Epithelial cell of esophagus (primary cell): ENCODE measurements around the gene B4GALT2.

Experiments used
- DNase-seq: peaks from one replicate; pipeline ENCODE4 v3.0.0; 2010; ENCODE audit warnings: low read depth
- H3K4me3 ChIP-seq: 2 replicates; pipeline ENCODE4 v1.5.1; 2011; ENCODE audit warnings: mild to moderate bottlenecking, low read length, control low read depth
- CTCF ChIP-seq: IDR thresholded peaks from 2 replicates; pipeline ENCODE4 v1.5.1; 2011; ENCODE audit warnings: low read depth, mild to moderate bottlenecking, low read length, control low read depth, inconsistent platforms; ENCODE audit not compliant: insufficient read depth; ENCODE audit errors: missing control alignments

Gene B4GALT2

GRCh38 chr1:43938383-43938782 lies 40.6 kb upstream of the B4GALT2 start:
- no peak overlapping the region for H3K4me3 ChIP-seq
- DNase-seq, result no peak
- no peak for TF ChIP-seq CTCF

DNA sequence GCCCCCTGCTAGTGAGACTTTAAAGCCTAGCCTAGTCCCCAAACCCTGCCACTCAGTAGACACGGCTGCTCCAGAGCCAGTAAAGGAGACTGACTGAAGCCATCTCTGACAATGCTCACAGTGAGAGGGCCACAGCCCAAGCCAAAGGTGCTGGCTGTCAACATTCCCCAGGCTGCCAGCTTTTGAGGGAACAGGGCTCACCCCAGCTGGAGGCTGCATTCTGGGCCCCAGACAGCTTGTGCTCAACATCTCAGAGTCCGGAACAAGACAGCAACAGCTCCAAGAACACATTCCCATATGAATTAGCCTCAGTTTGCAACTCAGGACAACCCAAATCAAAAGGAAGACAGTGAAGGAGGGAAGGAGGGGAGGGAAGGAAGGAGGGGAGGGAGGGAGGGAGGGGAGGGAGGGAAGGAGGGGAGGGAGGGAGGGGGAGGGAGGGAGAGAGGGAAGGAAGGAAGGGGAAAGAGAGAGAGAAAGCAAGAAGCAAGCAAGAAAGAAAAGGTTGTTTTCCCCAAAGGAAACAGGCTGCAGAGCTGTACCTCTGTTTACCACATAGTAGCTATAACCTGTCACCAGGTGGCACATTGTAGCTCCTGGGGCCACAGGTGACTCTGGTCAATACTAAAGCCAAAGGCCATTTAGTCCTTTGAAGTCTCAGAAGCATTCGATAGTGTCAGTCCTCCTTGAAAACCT lies 40.0 kb upstream of the B4GALT2 start:
- TF ChIP-seq CTCF, result no peak
- no peak for DNase-seq
- no peak overlapping the region for H3K4me3 ChIP-seq

DNA sequence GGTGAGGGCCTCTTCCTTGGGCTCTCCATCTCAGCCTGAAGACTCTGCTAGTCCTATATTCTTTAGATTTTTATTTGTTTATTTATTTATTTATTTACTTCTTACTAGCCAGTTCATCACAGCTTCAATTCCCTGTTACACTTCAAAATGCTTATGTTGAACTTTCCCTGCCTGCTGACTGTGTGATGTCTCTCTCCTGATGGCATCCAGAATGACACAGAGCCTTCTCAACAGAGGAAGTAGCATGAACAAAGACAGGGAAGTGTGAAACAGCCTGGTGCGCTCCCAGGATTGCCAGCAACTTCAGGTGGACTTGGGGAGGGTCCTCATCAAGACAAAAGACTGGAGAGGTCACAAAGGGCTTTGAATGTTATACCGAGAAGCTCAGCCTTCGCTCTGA lies 36.6 kb upstream of the B4GALT2 start:
- DNase-seq, result no peak
- no peak overlapping the region for H3K4me3 ChIP-seq
- TF ChIP-seq CTCF, result no peak

DNA sequence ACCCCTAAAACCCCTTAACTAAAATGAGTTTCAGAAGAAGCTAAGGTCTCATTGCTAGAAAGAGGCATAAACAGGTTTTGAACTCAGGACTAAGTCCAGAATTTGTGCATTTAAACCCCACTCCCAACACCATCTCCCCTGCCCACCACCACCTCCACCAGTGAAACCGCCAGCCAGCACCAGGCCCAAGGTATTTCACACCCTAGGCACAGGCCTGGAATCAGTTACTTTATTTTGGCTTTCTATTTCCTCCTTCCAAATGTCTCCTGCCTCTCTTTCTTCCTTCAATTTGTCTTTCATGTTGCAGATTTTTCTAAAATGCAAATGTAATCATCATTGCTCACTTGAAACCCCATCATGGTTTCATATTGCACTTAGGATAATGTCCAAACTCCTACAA lies 34.1 kb upstream of the B4GALT2 start:
- no peak overlapping the region for H3K4me3 ChIP-seq
- DNase-seq, result no peak
- TF ChIP-seq CTCF, result no peak

DNA sequence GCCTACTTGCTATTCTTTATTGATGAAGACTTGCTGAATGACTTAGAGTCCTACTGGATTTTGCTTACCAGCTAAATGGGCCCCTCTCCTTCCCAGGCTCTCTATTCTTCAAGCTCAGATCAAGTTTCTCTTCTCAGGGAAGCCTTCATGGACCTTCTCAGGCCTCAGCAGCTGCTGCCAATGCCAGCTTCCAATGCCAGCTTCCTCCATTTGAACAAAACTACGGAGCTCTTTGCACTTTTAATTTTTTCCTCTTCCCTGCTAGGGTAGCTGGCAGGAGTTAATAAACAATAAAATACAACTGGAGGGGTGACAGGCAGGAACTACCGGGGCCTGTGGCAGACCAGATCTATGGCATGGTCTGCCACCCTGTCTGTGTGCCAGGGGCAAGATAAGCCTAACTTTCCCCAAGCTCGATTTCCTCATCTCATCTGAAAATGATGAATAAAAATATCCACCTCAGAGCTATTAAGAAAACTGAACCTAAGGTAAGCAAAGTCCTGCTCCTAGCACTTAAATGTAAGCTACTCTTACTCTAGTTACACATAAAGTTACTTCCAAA lies 33.3 kb upstream of the B4GALT2 start:
- DNase-seq, result no peak
- peak overlapping the region; percentile 86 for H3K4me3 ChIP-seq
- TF ChIP-seq CTCF, result no peak

GRCh38 chr1:43946236-43947060 lies 32.6 kb upstream of the B4GALT2 start, which contains the start of gene IPO13:
Gene IPO13, plus strand, starts transcription at chr1:43946950. Its CDS starts 651 bp downstream, at chr1:43947601.
- H3K4me3 ChIP-seq, result peak within 1 kb of the TSS; percentile 86
- peak; percentile 97 for DNase-seq
- TF ChIP-seq CTCF, result peak; percentile 42
